H1 (cell line): ENCODE measurements around the gene KCNA2. TPM values are rescaled to one million over a fixed set of nuclear protein-coding genes. Genes with fewer than 3 reads are reported as not detected.

Experiments used
- CTCF ChIA-PET: fragments of 300-600 bp; sonication (Branson Sonifier 250); formaldehyde crosslinking; loops from one replicate; lab custom pipeline; 2021; ENCODE audit not compliant: partially characterized antibody; lab: Charles Lee
- POLR2A ChIA-PET: fragments of 300-600 bp; sonication (Branson Sonifier 250); formaldehyde crosslinking; loops from one replicate; lab custom pipeline; 2021; ENCODE audit warnings: inconsistent platforms; ENCODE audit not compliant: partially characterized antibody; lab: Charles Lee
- DNase-seq, 2 experiments: peaks; one replicate each; pipeline versions ENCODE4 v3.0.0 to v3.0.0-alpha.2; 2010 to 2022; ENCODE audit warnings: low spot score in 2 of 2, low read depth in 1 of 2, mixed read lengths in 1 of 2
- FAIRE-seq: peaks from 2 replicates; lab custom pipeline; 2011; peaks lifted over from hg19 to GRCh38; lab: Jason Lieb, UNC
- H2AFZ ChIP-seq: 2 replicates; pipeline ENCODE4 v1.8.1; 2012; ENCODE audit warnings: low read length, inconsistent platforms
- H2AK5ac ChIP-seq: 2 replicates; pipeline ENCODE4 v1.6.1; 2013; ENCODE audit warnings: low read depth, low read length
- H2BK120ac ChIP-seq: replicated peaks from 2 replicates; pipeline ENCODE3; 2013; ENCODE audit warnings: low read depth, low read length, inconsistent platforms
- H2BK12ac ChIP-seq: 2 replicates; pipeline ENCODE4 v1.6.1; 2013; ENCODE audit warnings: low read depth, low read length
- H2BK15ac ChIP-seq: 2 replicates; pipeline ENCODE4 v1.6.1; 2013; ENCODE audit warnings: low read length
- H2BK20ac ChIP-seq: 2 replicates; pipeline ENCODE4 v1.6.1; 2013; ENCODE audit warnings: low read length
- H2BK5ac ChIP-seq: 2 replicates; pipeline ENCODE4 v1.6.1; 2013; ENCODE audit warnings: low read depth, low read length
- H3K14ac ChIP-seq: 2 replicates; pipeline ENCODE4 v1.6.1; 2013; ENCODE audit warnings: inconsistent platforms; ENCODE audit not compliant: insufficient read length
- H3K18ac ChIP-seq: 2 replicates; pipeline ENCODE4 v1.6.1; 2013; ENCODE audit warnings: low read length; ENCODE audit errors: extremely low read depth
- H3K23ac ChIP-seq: 2 replicates; pipeline ENCODE4 v1.6.1; 2013; ENCODE audit warnings: inconsistent platforms; ENCODE audit not compliant: insufficient read length
- H3K23me2 ChIP-seq: 2 replicates; pipeline ENCODE4 v1.6.1; 2013; ENCODE audit warnings: low read depth, low read length
- H3K27ac ChIP-seq: 2 replicates; pipeline ENCODE4 v1.6.1; 2011; ENCODE audit warnings: low read depth, low read length, inconsistent platforms
- H3K27me3 ChIP-seq, 4 experiments: replicated peaks in 1 of 4; 1 replicate in 1 of 4; 2 replicates in 3 of 4; pipeline versions ENCODE4 v1.6.1 to v1.8.1; 2011 to 2013; ENCODE audit warnings: low read length in 3 of 4, mild to moderate bottlenecking in 3 of 4, inconsistent platforms in 2 of 4, mixed read lengths in 2 of 4, moderate library complexity in 1 of 4; ENCODE audit not compliant: control insufficient read depth in 3 of 4, insufficient read depth in 3 of 4; ENCODE audit errors: extremely low read depth in 1 of 4
- H3K36me3 ChIP-seq, 4 experiments: 2 replicates each; pipeline versions ENCODE4 v1.6.1 to v1.8.1; 2011 to 2013; ENCODE audit warnings: mild to moderate bottlenecking in 4 of 4, low read length in 3 of 4, moderate library complexity in 2 of 4, control low read depth in 1 of 4, inconsistent platforms in 1 of 4; ENCODE audit not compliant: insufficient read depth in 4 of 4, control insufficient read depth in 2 of 4
- H3K4ac ChIP-seq: replicated peaks from 2 replicates; pipeline ENCODE3; 2013; ENCODE audit warnings: low read length, low read depth, mixed read lengths, inconsistent platforms; ENCODE audit not compliant: insufficient read length
- H3K4me1 ChIP-seq, 4 experiments: replicated peaks in 1 of 4; 1 replicate in 1 of 4; 2 replicates in 3 of 4; pipeline versions ENCODE4 v1.6.1 to v1.8.1; 2011 to 2013; ENCODE audit warnings: low read length in 3 of 4, inconsistent platforms in 2 of 4, mixed read lengths in 1 of 4; ENCODE audit not compliant: insufficient read depth in 4 of 4, control insufficient read depth in 3 of 4
- H3K4me2 ChIP-seq, 2 experiments: 2 replicates each; pipeline versions ENCODE4 v1.6.1 to v1.8.1; 2011 to 2013; ENCODE audit warnings: low read depth in 2 of 2, low read length in 2 of 2, control low read depth in 1 of 2, inconsistent platforms in 1 of 2, mild to moderate bottlenecking in 1 of 2; ENCODE audit not compliant: insufficient read depth in 1 of 2
- H3K4me3 ChIP-seq, 4 experiments: fragments of 200-600, 300-600 bp in 1 of 4; sonication (generic), shearing (Covaris generic), sonication (Bioruptor Twin) in 1 of 4; 2 replicates each; pipeline versions ENCODE4 v1.5.1 to v1.8.1; 2011 to 2016; ENCODE audit warnings: low read length in 4 of 4, low read depth in 3 of 4, control low read depth in 2 of 4, inconsistent platforms in 2 of 4, mild to moderate bottlenecking in 2 of 4, mixed read lengths in 1 of 4, moderate library complexity in 1 of 4; ENCODE audit not compliant: insufficient read depth in 2 of 4; ENCODE audit errors: extremely low read depth in 1 of 4
- H3K56ac ChIP-seq: replicated peaks from 2 replicates; pipeline ENCODE3; 2013; ENCODE audit warnings: low read depth, mild to moderate bottlenecking, mixed read lengths, low read length, inconsistent platforms; ENCODE audit not compliant: insufficient read length
- H3K79me1 ChIP-seq: 2 replicates; pipeline ENCODE4 v1.6.1; 2013; ENCODE audit warnings: low read depth, low read length, control low read depth
- H3K79me2 ChIP-seq, 2 experiments: 2 replicates each; pipeline versions ENCODE4 v1.6.1 to v1.8.1; 2012 to 2013; ENCODE audit warnings: low read length in 2 of 2, mild to moderate bottlenecking in 2 of 2, inconsistent platforms in 1 of 2; ENCODE audit not compliant: insufficient read depth in 2 of 2, control insufficient read depth in 1 of 2
- H3K9ac ChIP-seq, 4 experiments: replicated peaks in 1 of 4; 1 replicate in 1 of 4; 2 replicates in 3 of 4; pipeline versions ENCODE4 v1.6.1 to v1.8.1; 2011 to 2013; ENCODE audit warnings: low read depth in 3 of 4, low read length in 3 of 4, control low read depth in 2 of 4, mild to moderate bottlenecking in 2 of 4, moderate library complexity in 2 of 4, inconsistent platforms in 1 of 4; ENCODE audit errors: extremely low read depth in 1 of 4
- H3K9me3 ChIP-seq, 2 experiments: 2 replicates each; pipeline versions ENCODE4 v1.6.1 to v1.8.1; 2012 to 2013; ENCODE audit warnings: mild to moderate bottlenecking in 2 of 2, moderate library complexity in 2 of 2, control low read depth in 1 of 2, inconsistent platforms in 1 of 2, low read depth in 1 of 2, low read length in 1 of 2, mixed read lengths in 1 of 2; ENCODE audit not compliant: insufficient read depth in 2 of 2
- H4K20me1 ChIP-seq, 2 experiments: replicated peaks in 1 of 2; 2 replicates each; pipeline versions ENCODE3 to v1.8.1; 2011 to 2013; ENCODE audit warnings: inconsistent platforms in 2 of 2, low read length in 2 of 2, mild to moderate bottlenecking in 1 of 2; ENCODE audit not compliant: insufficient read depth in 2 of 2, control insufficient read depth in 1 of 2
- H4K5ac ChIP-seq: 2 replicates; pipeline ENCODE4 v1.6.1; 2013; ENCODE audit warnings: low read length, low read depth, mixed read lengths, inconsistent platforms; ENCODE audit not compliant: insufficient read length
- H4K8ac ChIP-seq: 2 replicates; pipeline ENCODE4 v1.8.0; 2013; ENCODE audit warnings: mild to moderate bottlenecking, moderate library complexity, low read length, inconsistent platforms; ENCODE audit not compliant: insufficient read depth; ENCODE audit errors: extremely low read depth
- H4K91ac ChIP-seq: replicated peaks from 2 replicates; pipeline ENCODE3; 2013; ENCODE audit warnings: low read length, mixed read lengths, inconsistent platforms; ENCODE audit not compliant: insufficient read length
- BCL11A ChIP-seq, 2 experiments: IDR thresholded peaks; one replicate each; pipeline ENCODE4 v1.6.1; 2011; ENCODE audit warnings: low read depth in 2 of 2, low read length in 2 of 2, mild to moderate bottlenecking in 2 of 2
- CBX5 ChIP-seq: fragments of 300-800, 300-1000 bp; sonication (generic); IDR thresholded peaks from 2 replicates; pipeline ENCODE4 v1.7.1; 2016; ENCODE audit warnings: antibody characterized with exemption, low read length, low read depth
- CREB1 ChIP-seq: IDR thresholded peaks from 2 replicates; pipeline ENCODE4 v1.6.1; 2012; ENCODE audit warnings: inconsistent platforms
- JUND ChIP-seq: IDR thresholded peaks from 2 replicates; pipeline ENCODE4 v1.6.1; 2011; ENCODE audit warnings: mild to moderate bottlenecking, improper control_type of control experiment, low read length
- KDM4A ChIP-seq: IDR thresholded peaks from one replicate; pipeline ENCODE4 v1.7.1; 2012; ENCODE audit warnings: low read depth, mild to moderate bottlenecking, moderate library complexity, low read length, inconsistent platforms; ENCODE audit not compliant: severe bottlenecking
- KDM5A ChIP-seq: fragments of 200-600 bp; IDR thresholded peaks from 2 replicates; pipeline ENCODE4 v1.7.1; 2012; ENCODE audit warnings: mild to moderate bottlenecking, low read length, inconsistent platforms, mixed read lengths
- NRF1 ChIP-seq: IDR thresholded peaks from 2 replicates; pipeline ENCODE4 v1.6.1; 2011; ENCODE audit warnings: mild to moderate bottlenecking, low read depth, low read length, improper control_type of control experiment
- RBBP5 ChIP-seq: IDR thresholded peaks from 2 replicates; pipeline ENCODE4 v1.7.1; 2012; ENCODE audit warnings: low read depth, mild to moderate bottlenecking, inconsistent platforms, low read length, moderate library complexity, borderline replicate concordance
- SRF ChIP-seq: IDR thresholded peaks from 2 replicates; pipeline ENCODE4 v1.6.1; 2011; ENCODE audit warnings: mild to moderate bottlenecking, low read depth, low read length, moderate library complexity
- TCF12 ChIP-seq: IDR thresholded peaks from 2 replicates; pipeline ENCODE4 v1.6.1; 2011; ENCODE audit warnings: low read depth, mild to moderate bottlenecking, low read length
- TEAD4 ChIP-seq: IDR thresholded peaks from 2 replicates; pipeline ENCODE4 v1.6.1; 2012; ENCODE audit warnings: low read depth, low read length, inconsistent platforms, mixed read lengths
- YY1 ChIP-seq: IDR thresholded peaks from 2 replicates; pipeline ENCODE4 v1.6.1; 2011; ENCODE audit warnings: low read depth, mild to moderate bottlenecking, low read length
- WGBS, 2 experiments: shearing (Covaris generic) in 1 of 2; methylation state at CpG; one replicate each; pipeline versions ENCODE4 v1.1.6 to v1.1.7; 2013 to 2015; ENCODE audit warnings: low lambda C conversion rate in 2 of 2, mixed read lengths in 2 of 2, inconsistent platforms in 1 of 2, low coverage in 1 of 2, missing lambda C conversion rate in 1 of 2; ENCODE audit not compliant: insufficient replicate concordance in 2 of 2, insufficient coverage in 1 of 2, insufficient read length in 1 of 2; ENCODE audit errors: extremely low coverage in 1 of 2, missing lambda C conversion rate in 1 of 2; 5-methylcytosine and 5-hydroxymethylcytosine counted together
- polyA plus RNA-seq, 7 experiments: library from polyadenylated mRNA; depleted of rRNA in 3 of 7; stranded (reverse) in 5 of 7; unstranded in 2 of 7; fragments of >200 nt in 5 of 7; fragments of 200-250 nt in 2 of 7; gene quantifications; 1 replicate in 5 of 7; 2 replicates in 1 of 7; 4 replicates in 1 of 7; pipeline versions ENCODE4 v1.2.1 to v1.2.3, GENCODE V29; 2011 to 2013; ENCODE audit warnings: missing spikeins in 2 of 7, mixed read lengths in 2 of 7
- total RNA-seq: library from RNA; stranded (reverse); fragmentation: NEBNext Ultra II Directional; extraction: Animal tissue kit (Norgen Biotek cat#: 25700); gene quantifications from 2 replicates; pipeline ENCODE4 v1.2.1, GENCODE V29; 2021

The KCNA2 gene
- total and polyA plus RNA-seq, 2 of the 8 experiments (the other 6 are each of a cell fraction or from before 2014, with no cell fraction given) = 0.26 to 0.78 TPM

DNA sequence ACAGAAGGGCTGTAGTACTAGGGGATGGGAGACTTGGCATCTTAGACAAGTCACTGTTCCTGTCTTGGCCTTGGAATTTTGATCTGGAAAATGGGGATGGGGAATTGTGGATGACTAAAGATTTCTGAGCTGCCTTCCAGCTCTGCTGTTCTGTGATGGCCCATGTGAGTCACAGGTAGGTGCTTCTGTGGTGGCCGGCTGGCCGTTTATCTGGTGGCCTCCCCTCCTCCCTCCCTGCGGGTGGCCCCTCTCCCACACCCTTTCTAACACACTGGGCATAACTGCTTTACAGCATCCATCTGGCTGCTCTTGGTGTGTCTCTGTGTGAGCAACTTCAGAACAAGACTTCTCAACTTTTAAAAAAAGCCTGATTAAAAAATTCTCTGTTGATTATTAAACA, 35.9 kb downstream of the KCNA2 start:
- Histone ChIP-seq H2BK5ac (no peak overlapping the region), H3K79me1 (no peaks in the 10 kb centered on the region), H3K14ac (no peak overlapping the region), H4K20me1 (no peaks in the 10 kb centered on the region), H3K23me2 (no peaks in the 10 kb centered on the region), H2BK15ac (no peak overlapping the region), H3K18ac (no peak overlapping the region), H3K27ac (no peak overlapping the region), H3K4ac (no peak overlapping the region), H3K4me3 (no peak overlapping the region), H4K8ac (no peak overlapping the region), H3K23ac (no peak overlapping the region), H3K56ac (no peak overlapping the region), H3K9ac (no peak overlapping the region), H2BK20ac (no peak overlapping the region), H2AK5ac (no peak overlapping the region), H3K79me2 (no peaks in the 10 kb centered on the region), H2AFZ (no peak overlapping the region), H3K4me2 (no peak overlapping the region), H3K4me1 (peaks cover 0 to 4% (median 0%) of the 10 kb centered on the region in 4 experiments; a peak in 1 of 7 replicates), H4K5ac (no peak overlapping the region), H3K27me3 (peaks cover 14 to 28% (median 19%) of the 10 kb centered on the region in 4 experiments), H2BK120ac (no peak overlapping the region), H2BK12ac (no peak overlapping the region), H3K9me3 (no peaks in the 10 kb centered on the region), H4K91ac (no peak overlapping the region), H3K36me3 (no peaks in the 10 kb centered on the region)
- CTCF ChIA-PET = interaction anchor here (0.6 to 7.4 kb wide), 3 partner anchors 14 to 74 kb away, joined by 3 to 46 read pairs (median 4); no protein-coding TSS in a partner anchor
- POLR2A ChIA-PET = no interaction called here
- 88% methylated on average over 3 of the region's 3 CpGs; no CpG with 5 or more reads in 1 of the 2 experiments for WGBS, 2 experiments
- FAIRE-seq = no peak
- TF ChIP-seq TEAD4 = no peak
- TF ChIP-seq YY1 = no peak
- no peak for TF ChIP-seq KDM4A
- TF ChIP-seq JUND = no peak
- no peak for TF ChIP-seq CBX5
- TF ChIP-seq BCL11A (IDR thresholded peaks at IDR 0.05; ENCODE audit: low read depth in 2 of 2, low read length in 2 of 2) = no peak
- no peak for TF ChIP-seq CREB1
- TF ChIP-seq RBBP5 = no peak
- TF ChIP-seq TCF12 = no peak
- TF ChIP-seq NRF1 = no peak
- TF ChIP-seq KDM5A = no peak
- no peak for TF ChIP-seq SRF
- no peak for DNase-seq
